H9 (cell line): ENCODE measurements around the gene OR2C3. TPM values are rescaled to one million over a fixed set of nuclear protein-coding genes. Genes with fewer than 3 reads are reported as not detected.

ENCODE experiments used
- DNase-seq: peaks from one replicate; pipeline ENCODE4 v3.0.0-alpha.2; 2017
- H2AFZ ChIP-seq: one replicate; pipeline ENCODE4 v1.6.1; 2013; ENCODE audit warnings: mild to moderate bottlenecking, low read length, control low read depth, moderate library complexity
- H2AK5ac ChIP-seq: 2 replicates; pipeline ENCODE4 v1.6.1; 2013; ENCODE audit warnings: low read length, control low read depth, mixed read lengths; ENCODE audit not compliant: insufficient read length
- H2BK120ac ChIP-seq: one replicate; pipeline ENCODE4 v1.6.1; 2013; ENCODE audit warnings: low read depth, mild to moderate bottlenecking, low read length, control low read depth, inconsistent platforms; ENCODE audit not compliant: poor library complexity, severe bottlenecking
- H2BK12ac ChIP-seq: 2 replicates; pipeline ENCODE4 v1.6.1; 2013; ENCODE audit warnings: low read length, control low read depth, mixed read lengths, low read depth; ENCODE audit not compliant: insufficient read length
- H2BK15ac ChIP-seq: 2 replicates; pipeline ENCODE4 v1.6.1; 2013; ENCODE audit warnings: low read depth, low read length, control low read depth
- H2BK20ac ChIP-seq: one replicate; pipeline ENCODE4 v1.6.1; 2013; ENCODE audit warnings: low read depth, mild to moderate bottlenecking, low read length, control low read depth, inconsistent platforms; ENCODE audit not compliant: poor library complexity, severe bottlenecking
- H2BK5ac ChIP-seq: 2 replicates; pipeline ENCODE4 v1.6.1; 2013; ENCODE audit warnings: low read length, control low read depth, mixed read lengths; ENCODE audit not compliant: insufficient read length
- H3K14ac ChIP-seq: 2 replicates; pipeline ENCODE4 v1.6.1; 2013; ENCODE audit warnings: low read length, control low read depth; ENCODE audit not compliant: insufficient read depth
- H3K18ac ChIP-seq: 2 replicates; pipeline ENCODE4 v1.6.1; 2013; ENCODE audit warnings: low read depth, mild to moderate bottlenecking, mixed read lengths, low read length, control low read depth; ENCODE audit not compliant: insufficient read length
- H3K23ac ChIP-seq: 2 replicates; pipeline ENCODE4 v1.6.1; 2013; ENCODE audit warnings: low read length, control low read depth, mixed read lengths, low read depth; ENCODE audit not compliant: insufficient read length
- H3K23me2 ChIP-seq: 2 replicates; pipeline ENCODE4 v1.6.1; 2013; ENCODE audit warnings: low read depth, mild to moderate bottlenecking, mixed read lengths, low read length, control low read depth; ENCODE audit not compliant: insufficient read length, poor library complexity, severe bottlenecking
- H3K27ac ChIP-seq: 2 replicates; pipeline ENCODE4 v1.5.1; 2013; ENCODE audit warnings: low read length, control low read depth, mixed read lengths, low read depth; ENCODE audit not compliant: insufficient read length
- H3K27me3 ChIP-seq: 2 replicates; pipeline ENCODE4 v1.6.1; 2013; ENCODE audit warnings: low read length, control low read depth, inconsistent platforms; ENCODE audit not compliant: insufficient read depth
- H3K4ac ChIP-seq: 2 replicates; pipeline ENCODE4 v1.6.1; 2013; ENCODE audit warnings: low read depth, mild to moderate bottlenecking, control low read depth, inconsistent platforms, low read length, moderate library complexity
- H3K4me1 ChIP-seq: 2 replicates; pipeline ENCODE4 v1.6.1; 2013; ENCODE audit warnings: low read length, control low read depth, inconsistent platforms; ENCODE audit not compliant: insufficient read depth
- H3K4me2 ChIP-seq: 2 replicates; pipeline ENCODE4 v1.6.1; 2013; ENCODE audit warnings: low read length, control low read depth, mixed read lengths; ENCODE audit not compliant: insufficient read length, insufficient read depth
- H3K56ac ChIP-seq: 2 replicates; pipeline ENCODE4 v1.6.1; 2013; ENCODE audit warnings: low read depth, mild to moderate bottlenecking, mixed read lengths, low read length, control low read depth; ENCODE audit not compliant: insufficient read length
- H3K79me1 ChIP-seq: 2 replicates; pipeline ENCODE4 v1.6.1; 2013; ENCODE audit warnings: low read depth, mild to moderate bottlenecking, moderate library complexity, low read length, control low read depth, inconsistent platforms; ENCODE audit not compliant: insufficient read depth, poor library complexity, severe bottlenecking
- H3K79me2 ChIP-seq: 2 replicates; pipeline ENCODE4 v1.6.1; 2013; ENCODE audit warnings: low read length, control low read depth, inconsistent platforms; ENCODE audit not compliant: insufficient read depth
- H3K9ac ChIP-seq: 2 replicates; pipeline ENCODE4 v1.6.1; 2013; ENCODE audit warnings: low read length, control low read depth, mixed read lengths; ENCODE audit not compliant: insufficient read length; ENCODE audit errors: extremely low read depth
- H3K9me3 ChIP-seq: one replicate; pipeline ENCODE4 v1.6.1; 2013; ENCODE audit warnings: low read depth, low read length, inconsistent platforms; ENCODE audit not compliant: control insufficient read depth
- H3T11ph ChIP-seq: one replicate; pipeline ENCODE4 v1.6.1; 2013; ENCODE audit warnings: mild to moderate bottlenecking, low read length, control low read depth, inconsistent platforms
- H4K20me1 ChIP-seq: one replicate; pipeline ENCODE4 v1.6.1; 2013; ENCODE audit not compliant: control insufficient read depth, insufficient read length, insufficient read depth
- H4K5ac ChIP-seq: 2 replicates; pipeline ENCODE4 v1.6.1; 2013; ENCODE audit warnings: low read depth, mild to moderate bottlenecking, mixed read lengths, low read length, control low read depth; ENCODE audit not compliant: insufficient read length
- H4K8ac ChIP-seq: replicated peaks from 2 replicates; pipeline ENCODE4 v1.6.1; 2013; ENCODE audit warnings: low read length, control low read depth, mixed read lengths, low read depth; ENCODE audit not compliant: insufficient read length
- H4K91ac ChIP-seq: 2 replicates; pipeline ENCODE4 v1.6.1; 2013; ENCODE audit warnings: low read depth, mild to moderate bottlenecking, moderate library complexity, mixed read lengths, low read length, control low read depth; ENCODE audit not compliant: insufficient read length
- H3K27ac Mint-ChIP-seq, 3 experiments: 2 replicates in 2 of 3; 3 replicates in 1 of 3; pipeline ENCODE4 v1.8.0; 2020 to 2021; ENCODE audit warnings: mixed read lengths in 3 of 3, mild to moderate bottlenecking in 1 of 3, moderate library complexity in 1 of 3
- H3K27me3 Mint-ChIP-seq: 2 replicates; pipeline ENCODE4 v1.8.0; 2021; ENCODE audit warnings: low read depth, mild to moderate bottlenecking, moderate library complexity, mixed read lengths
- H3K36me3 Mint-ChIP-seq, 3 experiments: 2 replicates in 2 of 3; 3 replicates in 1 of 3; pipeline ENCODE4 v1.8.0; 2020 to 2021; ENCODE audit warnings: low read depth in 3 of 3, mixed read lengths in 3 of 3; ENCODE audit not compliant: insufficient read depth in 1 of 3
- H3K4me1 Mint-ChIP-seq, 2 experiments: 2 replicates each; pipeline ENCODE4 v1.8.0; 2020; ENCODE audit warnings: mixed read lengths in 2 of 2
- H3K4me3 Mint-ChIP-seq, 2 experiments: 2 replicates in 1 of 2; 3 replicates in 1 of 2; pipeline ENCODE4 v1.8.0; 2020 to 2021; ENCODE audit warnings: mild to moderate bottlenecking in 2 of 2, mixed read lengths in 2 of 2, moderate library complexity in 1 of 2
- H3K9me3 Mint-ChIP-seq, 2 experiments: 2 replicates in 1 of 2; 3 replicates in 1 of 2; pipeline ENCODE4 v1.8.0; 2020; ENCODE audit warnings: mild to moderate bottlenecking in 2 of 2, mixed read lengths in 2 of 2, moderate library complexity in 1 of 2
- WGBS: extraction: QIAGEN DNeasy Blood & Tissue Kit; methylation state at CpG from one replicate; pipeline ENCODE4 v1.1.7; 2013; ENCODE audit warnings: missing lambda C conversion rate, low lambda C conversion rate, mixed read lengths; ENCODE audit not compliant: insufficient read length; ENCODE audit errors: extremely low coverage; 5-methylcytosine and 5-hydroxymethylcytosine counted together
- total RNA-seq: library from RNA; stranded (reverse); gene quantifications from 2 replicates; pipeline ENCODE4 v1.2.1, GENCODE V29; 2021
- TF ChIP-seq, protein P1 (sequence below): fragments of 200-600 bp; sonication (generic); conservative IDR thresholded peaks from 3 replicates; pipeline ENCODE4 v1.8.0; 2021; ENCODE audit warnings: antibody characterized with exemption, mild to moderate bottlenecking

The OR2C3 gene
- total RNA-seq, 1 experiment from 2014 or later = not detected

DNA sequence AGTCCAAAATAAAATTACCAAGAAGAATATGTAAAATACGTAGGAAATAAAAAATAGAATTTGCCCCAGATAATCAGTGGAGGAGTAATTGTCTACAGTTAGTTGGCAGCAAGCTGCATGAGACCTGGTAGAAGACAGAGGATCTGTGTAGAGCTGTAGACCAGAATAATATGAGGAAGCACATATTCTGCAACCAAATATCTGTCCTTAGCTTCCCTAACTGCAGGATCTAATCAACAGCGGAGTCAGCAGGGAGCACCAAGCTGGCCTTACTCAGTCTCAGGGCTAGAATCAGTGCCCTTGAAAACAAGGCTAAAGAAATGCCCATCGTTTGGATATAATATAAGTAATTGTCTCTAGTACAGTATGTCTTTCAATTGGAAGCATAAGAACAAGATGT is 6.6 kb upstream of the OR2C3 start:
- Mint-ChIP-seq H3K9me3 (peaks cover 0 to 2% of the 10 kb centered on the region in 2 experiments; a peak in 1 of 5 replicates), H3K4me3 (no peak overlapping the region), H3K27ac (no peak overlapping the region), H3K27me3 (no peaks in the 10 kb centered on the region), H3K36me3 (no peaks in the 10 kb centered on the region), H3K4me1 (peaks cover 3 to 10% of the 10 kb centered on the region in 2 experiments)
- Histone ChIP-seq H3K14ac (no peak overlapping the region), H3K18ac (no peak overlapping the region), H3K27me3 (no peaks in the 10 kb centered on the region), H3K4ac (no peak overlapping the region), H3K79me1 (no peaks in the 10 kb centered on the region), H3K23me2 (no peaks in the 10 kb centered on the region), H2BK15ac (no peak overlapping the region), H4K5ac (no peak overlapping the region), H2AK5ac (no peak overlapping the region), H2BK5ac (no peak overlapping the region), H4K91ac (no peak overlapping the region), H3K79me2 (no peaks in the 10 kb centered on the region), H3K9me3 (no peaks in the 10 kb centered on the region), H3K56ac (no peak overlapping the region), H2AFZ (no peak overlapping the region), H3T11ph (no peak overlapping the region), H3K23ac (no peak overlapping the region), H2BK12ac (no peak overlapping the region), H3K4me2 (no peak overlapping the region), H3K9ac (no peak overlapping the region), H3K4me1 (no peaks in the 10 kb centered on the region), H2BK20ac (no peak overlapping the region), H2BK120ac (no peak overlapping the region), H4K8ac (no peak overlapping the region), H3K27ac (no peak overlapping the region), H4K20me1 (no peaks in the 10 kb centered on the region)
- TF ChIP-seq, protein P1, sequence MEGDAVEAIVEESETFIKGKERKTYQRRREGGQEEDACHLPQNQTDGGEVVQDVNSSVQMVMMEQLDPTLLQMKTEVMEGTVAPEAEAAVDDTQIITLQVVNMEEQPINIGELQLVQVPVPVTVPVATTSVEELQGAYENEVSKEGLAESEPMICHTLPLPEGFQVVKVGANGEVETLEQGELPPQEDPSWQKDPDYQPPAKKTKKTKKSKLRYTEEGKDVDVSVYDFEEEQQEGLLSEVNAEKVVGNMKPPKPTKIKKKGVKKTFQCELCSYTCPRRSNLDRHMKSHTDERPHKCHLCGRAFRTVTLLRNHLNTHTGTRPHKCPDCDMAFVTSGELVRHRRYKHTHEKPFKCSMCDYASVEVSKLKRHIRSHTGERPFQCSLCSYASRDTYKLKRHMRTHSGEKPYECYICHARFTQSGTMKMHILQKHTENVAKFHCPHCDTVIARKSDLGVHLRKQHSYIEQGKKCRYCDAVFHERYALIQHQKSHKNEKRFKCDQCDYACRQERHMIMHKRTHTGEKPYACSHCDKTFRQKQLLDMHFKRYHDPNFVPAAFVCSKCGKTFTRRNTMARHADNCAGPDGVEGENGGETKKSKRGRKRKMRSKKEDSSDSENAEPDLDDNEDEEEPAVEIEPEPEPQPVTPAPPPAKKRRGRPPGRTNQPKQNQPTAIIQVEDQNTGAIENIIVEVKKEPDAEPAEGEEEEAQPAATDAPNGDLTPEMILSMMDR = no peak
- no CpG with 5 or more reads among the region's 3 CpGs for WGBS
- DNase-seq = no peak
